T-cell (primary cell): Measurements from ENCODE around the gene DOCK9. TPM values are rescaled to one million over a fixed set of nuclear protein-coding genes. Genes with fewer than 3 reads are reported as not detected.

Experiments
- ATAC-seq, 4 experiments: fragments of 200-7000 bp in 3 of 4; fragments of 150-1000 bp in 1 of 4; cut with Tn5 transposase; replicated peaks in 1 of 4; 1 replicate in 3 of 4; 2 replicates in 1 of 4; pipeline ENCODE4 v1.10.0; 2021; ENCODE audit warnings: moderate library complexity in 3 of 4, mild to moderate bottlenecking in 2 of 4, moderate number of reproducible peaks in 1 of 4
- CTCF ChIA-PET, 2 donors: fragments of 300-600 bp; sonication (Branson Sonifier 250); formaldehyde crosslinking; loops; one replicate each; lab custom pipeline; 2022; ENCODE audit warnings: antibody characterized with exemption in 2 of 2; lab: Charles Lee
- POLR2A ChIA-PET, 2 donors: fragments of 300-600 bp; sonication (Branson Sonifier 250); formaldehyde crosslinking; loops; one replicate each; lab custom pipeline; 2022; ENCODE audit warnings: antibody characterized with exemption in 2 of 2; lab: Charles Lee
- DNase-seq, 35 experiments: peaks; one replicate each; pipeline versions ENCODE4 v3.0.0 to v3.0.0-alpha.2; 2013 to 2023
- H3K27ac ChIP-seq: one replicate; pipeline ENCODE4 v1.5.1; 2013; ENCODE audit warnings: low read length
- H3K27me3 ChIP-seq, 2 experiments: replicated peaks in 1 of 2; 1 replicate in 1 of 2; 2 replicates in 1 of 2; pipeline versions ENCODE4 v1.6.1 to v1.7.0; 2013; ENCODE audit warnings: low read length in 1 of 2, mixed read lengths in 1 of 2; ENCODE audit not compliant: control insufficient read depth in 2 of 2, insufficient read depth in 2 of 2; ENCODE audit errors: extremely low read depth in 1 of 2
- H3K36me3 ChIP-seq, 2 donors: 1 replicate in 1 of 2; 2 replicates in 1 of 2; pipeline versions ENCODE4 v1.6.1 to v1.7.0; 2013; ENCODE audit warnings: low read length in 1 of 2; ENCODE audit not compliant: control insufficient read depth in 2 of 2, insufficient read depth in 1 of 2; ENCODE audit errors: extremely low read depth in 1 of 2
- H3K4me1 ChIP-seq, 2 experiments: 1 replicate in 1 of 2; 2 replicates in 1 of 2; pipeline versions ENCODE4 v1.6.1 to v1.7.0; 2013; ENCODE audit warnings: low read length in 2 of 2, mixed read lengths in 1 of 2; ENCODE audit not compliant: insufficient read depth in 2 of 2, control insufficient read depth in 1 of 2; ENCODE audit errors: extremely low read depth in 1 of 2
- H3K4me3 ChIP-seq, 2 donors: 1 replicate in 1 of 2; 2 replicates in 1 of 2; pipeline versions ENCODE4 v1.5.1 to v1.7.0; 2013; ENCODE audit warnings: mild to moderate bottlenecking in 2 of 2, low read length in 1 of 2, moderate library complexity in 1 of 2; ENCODE audit not compliant: control insufficient read depth in 1 of 2; ENCODE audit errors: extremely low read depth in 1 of 2
- H3K9me3 ChIP-seq: 2 replicates; pipeline ENCODE4 v1.7.0; 2013
- H3K27ac Mint-ChIP-seq, 2 donors: one replicate each; pipeline ENCODE4 v1.8.0; 2020 to 2021; ENCODE audit warnings: mild to moderate bottlenecking in 2 of 2, mixed read lengths in 2 of 2
- H3K27me3 Mint-ChIP-seq, 2 donors: one replicate each; pipeline ENCODE4 v1.8.0; 2021 to 2022; ENCODE audit warnings: mixed read lengths in 2 of 2
- H3K36me3 Mint-ChIP-seq: one replicate; pipeline ENCODE4 v1.8.0; 2021; ENCODE audit warnings: mixed read lengths
- H3K4me1 Mint-ChIP-seq, 3 donors: one replicate each; pipeline ENCODE4 v1.8.0; 2020 to 2022; ENCODE audit warnings: mixed read lengths in 3 of 3, mild to moderate bottlenecking in 1 of 3
- H3K4me3 Mint-ChIP-seq, 3 donors: one replicate each; pipeline ENCODE4 v1.8.0; 2020 to 2022; ENCODE audit warnings: mild to moderate bottlenecking in 3 of 3, mixed read lengths in 3 of 3, moderate library complexity in 3 of 3
- H3K9me3 Mint-ChIP-seq, 3 donors: one replicate each; pipeline ENCODE4 v1.8.0; 2020 to 2022; ENCODE audit warnings: mixed read lengths in 3 of 3
- WGBS: methylation state at CpG from one replicate; pipeline ENCODE4 v1.1.5; 2013; ENCODE audit warnings: missing lambda C conversion rate; ENCODE audit not compliant: insufficient coverage; 5-methylcytosine and 5-hydroxymethylcytosine counted together
- total RNA-seq, 35 experiments: library from RNA in 6 of 35; stranded (reverse) in 6 of 35; fragments of 120-200 nt in 1 of 35; gene quantifications; one replicate each; pipeline versions ENCODE4 v1.2.1 to v1.2.4 and lab custom pipeline; 2013 to 2026

DOCK9 gene
- total RNA-seq, 5 donors from 2014 or later (not counting 1 experiment from before 2014, with no cell fraction given), result 96.2 to 170 (median 162) TPM

- Mint-ChIP-seq H3K9me3 (peaks cover 7 to 13% (median 11%) of the 10 kb centered on the region in 3 donors), H3K36me3 (peaks cover 81% of the 10 kb centered on the region), H3K27me3 (no peaks in the 10 kb centered on the region), H3K4me1 (peaks cover 11 to 26% (median 16%) of the 10 kb centered on the region in 3 donors), H3K4me3 (no peak overlapping the region), H3K27ac (peak overlapping the region in 1 of 2 donors; percentile 18)
- no peaks in the 10 kb centered on the region for H3K9me3 ChIP-seq
- no peaks in the 10 kb centered on the region for H3K27me3 ChIP-seq
- H3K36me3 ChIP-seq, result peaks cover 15 to 56% of the 10 kb centered on the region in 2 donors
- ChIA-PET CTCF (no interaction called here), POLR2A (no interaction called here)
- ATAC-seq, result no peak
- H3K4me1 ChIP-seq, result no peaks in the 10 kb centered on the region
- no peak overlapping the region for H3K4me3 ChIP-seq
- no peak for DNase-seq
- H3K27ac ChIP-seq, result no peak overlapping the region
- WGBS, result 92% methylated on average over 13 of the region's 13 CpGs
Measured at GRCh38 chr13:98871727-98872126, 106.1 kb downstream of the DOCK9 start.

GRCh38 chr13:98869408-98870090 lies 108.3 kb downstream of the DOCK9 start:
- Histone ChIP-seq H3K27ac (no peak overlapping the region), H3K4me3 (no peak overlapping the region), H3K27me3 (no peaks in the 10 kb centered on the region), H3K4me1 (no peaks in the 10 kb centered on the region), H3K36me3 (peaks cover 26 to 71% of the 10 kb centered on the region in 2 donors), H3K9me3 (no peaks in the 10 kb centered on the region)
- no peak overlapping the region for H3K4me3 Mint-ChIP-seq
- H3K9me3 Mint-ChIP-seq, result peaks cover 7 to 9% (median 8%) of the 10 kb centered on the region in 3 donors
- WGBS, result 100% methylated on average over 2 of the region's 6 CpGs
- ATAC-seq (no peak), DNase-seq (peak in 1 of 35 experiments; percentile 23)
- peaks cover 1 to 20% (median 7%) of the 10 kb centered on the region in 3 donors for H3K4me1 Mint-ChIP-seq
- ChIA-PET POLR2A (no interaction called here), CTCF (interaction anchor here in 1 of 2 donors (0.8 to 1.0 kb wide), 2 partner anchors 389 to 400 kb away, joined by 3 read pairs; partner anchors contain the start of gene GPR18)
- peak overlapping the region in 1 of 2 donors; percentile 12 for H3K27ac Mint-ChIP-seq
- peaks cover 82% of the 10 kb centered on the region for H3K36me3 Mint-ChIP-seq
- H3K27me3 Mint-ChIP-seq, result no peaks in the 10 kb centered on the region

GRCh38 chr13:98868932-98869331 lies 108.9 kb downstream of the DOCK9 start:
- no peaks in the 10 kb centered on the region for H3K9me3 ChIP-seq
- Mint-ChIP-seq H3K27me3 (no peaks in the 10 kb centered on the region), H3K27ac (no peak overlapping the region), H3K36me3 (peaks cover 80% of the 10 kb centered on the region), H3K4me3 (no peak overlapping the region), H3K4me1 (peaks cover 1 to 20% (median 7%) of the 10 kb centered on the region in 3 donors), H3K9me3 (peaks cover 3 to 5% (median 3%) of the 10 kb centered on the region in 3 donors)
- DNase-seq, result no peak
- ChIA-PET CTCF (interaction anchor here (0.5 to 1.0 kb wide), 4 partner anchors 389 to 1394 kb away, joined by 3 to 4 read pairs (median 3); partner anchors contain the start of gene GPR18 (in 1 of the 2)), POLR2A (no interaction called here)
- WGBS, result 100% methylated on average over 2 of the region's 3 CpGs
- H3K27me3 ChIP-seq, result no peaks in the 10 kb centered on the region
- no peak overlapping the region for H3K27ac ChIP-seq
- H3K4me3 ChIP-seq, result no peak overlapping the region
- no peak for ATAC-seq
- H3K36me3 ChIP-seq, result peaks cover 27 to 72% of the 10 kb centered on the region in 2 donors
- no peaks in the 10 kb centered on the region for H3K4me1 ChIP-seq

GRCh38 chr13:98866882-98867281 lies 111.0 kb downstream of the DOCK9 start:
- whole genome bisulfite sequencing, result no CpG with 5 or more reads among the region's 1 CpG
- Histone ChIP-seq H3K4me3 (no peak overlapping the region), H3K27me3 (no peaks in the 10 kb centered on the region), H3K27ac (no peak overlapping the region), H3K36me3 (peaks cover 18 to 73% of the 10 kb centered on the region in 2 donors), H3K4me1 (no peaks in the 10 kb centered on the region), H3K9me3 (no peaks in the 10 kb centered on the region)
- ATAC-seq, result no peak
- Mint-ChIP-seq H3K36me3 (peaks cover 76% of the 10 kb centered on the region), H3K27me3 (no peaks in the 10 kb centered on the region), H3K27ac (no peak overlapping the region), H3K4me1 (peaks cover 0 to 15% (median 7%) of the 10 kb centered on the region in 3 donors), H3K4me3 (no peak overlapping the region), H3K9me3 (no peaks in the 10 kb centered on the region)
- CTCF ChIA-PET, result interaction anchor here in 1 of 2 donors (1.3 kb wide), 1 partner anchor 13 kb away, joined by 3 read pairs; no protein-coding TSS in a partner anchor
- POLR2A ChIA-PET, result no interaction called here
- no peak for DNase-seq

- H3K9me3 Mint-ChIP-seq, result no peaks in the 10 kb centered on the region
- no peaks in the 10 kb centered on the region for H3K27me3 Mint-ChIP-seq
- ChIA-PET POLR2A (no interaction called here), CTCF (no interaction called here)
- no peaks in the 10 kb centered on the region for H3K27me3 ChIP-seq
- peaks cover 8 to 87% of the 10 kb centered on the region in 2 donors for H3K36me3 ChIP-seq
- H3K4me3 Mint-ChIP-seq, result no peak overlapping the region
- H3K9me3 ChIP-seq, result no peaks in the 10 kb centered on the region
- H3K27ac ChIP-seq, result no peak overlapping the region
- H3K36me3 Mint-ChIP-seq, result peaks cover 79% of the 10 kb centered on the region
- no peaks in the 10 kb centered on the region for H3K4me1 Mint-ChIP-seq
- WGBS, result no CpG with 5 or more reads among the region's 6 CpGs
- DNase-seq (no peak), ATAC-seq (no peak)
- no peak overlapping the region for H3K27ac Mint-ChIP-seq
- no peaks in the 10 kb centered on the region for H3K4me1 ChIP-seq
- H3K4me3 ChIP-seq, result no peak overlapping the region
Measured at GRCh38 chr13:98860491-98860890, 117.4 kb downstream of the DOCK9 start.

GRCh38 chr13:98858191-98858590 lies 119.7 kb downstream of the DOCK9 start:
- no peak overlapping the region for H3K4me3 Mint-ChIP-seq
- H3K36me3 ChIP-seq, result peaks cover 4 to 94% of the 10 kb centered on the region in 2 donors
- POLR2A ChIA-PET, result no interaction called here
- no CpG with 5 or more reads among the region's 4 CpGs for WGBS
- H3K27me3 Mint-ChIP-seq, result no peaks in the 10 kb centered on the region
- no peaks in the 10 kb centered on the region for H3K9me3 ChIP-seq
- H3K4me1 Mint-ChIP-seq, result no peaks in the 10 kb centered on the region
- DNase-seq, result no peak
- H3K4me3 ChIP-seq, result no peak overlapping the region
- H3K36me3 Mint-ChIP-seq, result peaks cover 81% of the 10 kb centered on the region
- CTCF ChIA-PET, result no interaction called here
- ATAC-seq, result no peak
- no peaks in the 10 kb centered on the region for H3K4me1 ChIP-seq
- no peak overlapping the region for H3K27ac Mint-ChIP-seq
- no peak overlapping the region for H3K27ac ChIP-seq
- no peaks in the 10 kb centered on the region for H3K9me3 Mint-ChIP-seq
- H3K27me3 ChIP-seq, result no peaks in the 10 kb centered on the region
